Activated T-helper 1 cell treated with Interleukin-2 at 50 U/mL for 16 hours (primary cell): ENCODE results near the gene KIF5B.

Experiments
- DNase-seq: peaks from one replicate; pipeline ENCODE4 v3.0.0-alpha.2; 2020; ENCODE audit warnings: low read depth

KIF5B gene

DNA sequence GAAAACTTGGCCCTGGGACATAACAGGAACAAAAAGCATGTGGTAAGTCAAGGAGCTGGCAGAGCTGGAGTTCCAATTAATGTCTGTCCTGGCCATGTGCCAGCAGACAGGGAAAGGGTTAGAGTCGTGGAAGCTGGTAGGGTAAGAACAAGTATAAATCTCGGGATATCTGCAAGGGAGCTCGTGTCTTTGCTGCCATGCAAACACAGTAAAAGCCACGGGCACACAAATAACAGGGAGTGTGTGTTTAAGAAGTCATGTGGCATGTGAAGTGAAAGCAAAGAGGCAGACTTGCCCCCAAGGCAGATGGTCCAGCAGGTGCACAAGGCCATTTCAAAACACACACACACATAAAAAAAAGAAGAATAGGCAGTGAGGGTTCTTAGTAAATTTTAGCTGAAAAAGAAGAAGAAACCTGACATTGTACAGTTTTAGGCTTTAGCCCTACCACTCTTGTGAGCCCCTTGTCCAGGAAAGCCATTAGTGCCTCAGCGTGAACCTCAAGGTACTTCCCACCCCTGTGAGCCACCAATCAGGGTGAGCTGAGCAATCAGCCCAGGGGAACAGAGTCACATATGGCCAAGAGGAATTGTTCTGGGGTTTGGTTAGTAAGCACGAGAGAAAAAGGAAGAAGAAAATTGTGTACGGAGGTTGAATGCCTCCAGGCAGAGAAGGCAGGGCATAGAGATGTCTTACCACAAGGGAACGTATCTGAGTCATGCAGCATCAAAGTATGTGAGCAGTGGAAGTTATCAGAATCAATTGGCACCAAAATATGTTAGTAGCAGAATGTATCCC, 94.7 kb downstream of the KIF5B start:
- no peak for DNase-seq

DNA sequence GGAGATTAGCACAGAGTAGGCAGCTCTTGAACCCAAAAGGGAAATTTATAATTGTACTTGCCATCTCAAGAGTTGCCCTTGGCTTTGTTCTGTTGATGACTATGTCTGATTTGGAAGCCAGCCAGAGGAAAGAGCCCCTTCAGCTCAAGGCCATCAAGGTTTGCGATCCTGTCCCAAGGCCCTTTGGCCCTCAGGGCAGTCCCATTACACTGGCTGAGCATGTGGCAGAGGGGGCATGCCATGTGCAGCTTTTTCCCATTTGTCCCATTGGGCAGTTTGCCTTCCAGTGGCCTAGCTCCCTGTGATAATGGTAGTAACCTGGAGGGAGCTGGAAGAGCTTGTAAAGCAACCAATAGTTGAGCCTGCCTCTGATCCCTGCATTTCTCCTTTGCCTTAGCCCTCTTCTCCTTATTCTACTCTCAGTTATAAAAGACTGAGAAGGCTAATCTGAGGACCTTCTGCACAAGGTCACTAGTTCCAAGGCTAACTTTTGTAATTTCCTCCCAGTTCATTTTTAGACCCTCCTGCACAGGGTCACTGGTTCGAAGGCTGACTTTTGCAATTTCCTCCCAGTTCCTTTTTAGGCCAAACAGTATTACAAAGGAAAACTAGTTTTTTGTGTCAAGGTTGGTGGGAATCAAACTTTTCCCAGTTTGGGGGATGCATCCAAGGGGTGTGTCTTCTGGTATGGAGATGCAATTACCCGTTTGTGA, 96.6 kb downstream of the KIF5B start:
- DNase-seq: no peak
